Naive B cell (primary cell): ENCODE data around the gene FBXO8. TPM values are rescaled to one million over a fixed set of nuclear protein-coding genes. Genes with fewer than 3 reads are reported as not detected.

Experiments used
- ATAC-seq, 2 donors: fragments of 150-1000 bp; cut with Tn5 transposase; 2 replicates each; pipeline ENCODE4 v1.10.0; 2021; ENCODE audit warnings: low read depth in 2 of 2, mild to moderate bottlenecking in 2 of 2, moderate library complexity in 2 of 2
- DNase-seq: peaks from one replicate; pipeline ENCODE4 v3.0.0; 2022
- H3K27ac Mint-ChIP-seq, 6 donors: one replicate each; pipeline ENCODE4 v1.8.0; 2020 to 2022; ENCODE audit warnings: mild to moderate bottlenecking in 6 of 6, mixed read lengths in 6 of 6, moderate library complexity in 5 of 6, inconsistent platforms in 2 of 6
- H3K27me3 Mint-ChIP-seq, 3 donors: one replicate each; pipeline ENCODE4 v1.8.0; 2021 to 2022; ENCODE audit warnings: mixed read lengths in 3 of 3, mild to moderate bottlenecking in 1 of 3
- H3K36me3 Mint-ChIP-seq, 2 donors: one replicate each; pipeline ENCODE4 v1.8.0; 2020 to 2022; ENCODE audit warnings: mixed read lengths in 2 of 2, inconsistent platforms in 1 of 2, mild to moderate bottlenecking in 1 of 2
- H3K4me1 Mint-ChIP-seq, 3 donors: one replicate each; pipeline ENCODE4 v1.8.0; 2020 to 2022; ENCODE audit warnings: mixed read lengths in 3 of 3, inconsistent platforms in 1 of 3, mild to moderate bottlenecking in 1 of 3, moderate library complexity in 1 of 3
- H3K4me3 Mint-ChIP-seq, 8 donors: one replicate each; pipeline ENCODE4 v1.8.0; 2020 to 2022; ENCODE audit warnings: mild to moderate bottlenecking in 8 of 8, mixed read lengths in 8 of 8, moderate library complexity in 8 of 8, inconsistent platforms in 2 of 8
- H3K9me3 Mint-ChIP-seq, 7 donors: one replicate each; pipeline ENCODE4 v1.8.0; 2020 to 2022; ENCODE audit warnings: mixed read lengths in 7 of 7, mild to moderate bottlenecking in 5 of 7, inconsistent platforms in 2 of 7, moderate library complexity in 1 of 7
- polyA plus RNA-seq, 6 donors: library from polyadenylated mRNA; unstranded; fragments of 300-500 nt; fragmentation: Illumina TruSeq; gene quantifications; one replicate each; pipeline ENCODE4 v1.2.3, GENCODE V29; 2021; ENCODE audit warnings: low read depth in 6 of 6

Gene FBXO8
- polyA plus RNA-seq, 6 donors from 2014 or later = 14.1 to 21.2 (median 17.2) TPM

- ATAC-seq = no peak
- H3K4me3 Mint-ChIP-seq = no peak overlapping the region
- H3K36me3 Mint-ChIP-seq = peaks cover 0 to 3% of the 10 kb centered on the region in 2 donors
- H3K27me3 Mint-ChIP-seq = peaks cover 71 to 87% (median 74%) of the 10 kb centered on the region in 3 donors
- no peak overlapping the region for H3K27ac Mint-ChIP-seq
- H3K9me3 Mint-ChIP-seq = peaks cover 0 to 13% (median 6%) of the 10 kb centered on the region in 7 donors
- H3K4me1 Mint-ChIP-seq = peaks cover 20 to 26% (median 20%) of the 10 kb centered on the region in 3 donors
- no peak for DNase-seq
Observed at GRCh38 chr4:174209341-174209740, 74.1 kb downstream of the FBXO8 start.

DNA sequence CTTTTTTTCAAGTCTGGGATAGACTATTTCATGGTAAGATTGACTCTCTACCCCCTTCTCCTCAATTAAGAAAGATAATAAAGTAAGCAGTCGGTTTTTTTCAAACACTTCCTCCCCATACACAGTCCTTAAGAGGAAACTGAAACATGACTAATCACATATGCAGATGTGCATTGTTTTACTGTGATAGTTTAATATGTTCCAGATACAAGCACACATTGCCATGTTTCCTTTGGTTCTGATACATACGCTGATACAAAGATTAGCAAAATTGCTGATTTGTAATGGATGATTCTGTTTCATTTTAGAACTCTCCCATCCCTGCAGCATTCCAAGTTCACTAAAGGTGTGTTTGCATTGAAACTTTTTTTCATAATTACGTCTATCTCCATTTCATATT, 76.1 kb downstream of the FBXO8 start:
- Mint-ChIP-seq H3K27me3 (peaks cover 54 to 72% (median 59%) of the 10 kb centered on the region in 3 donors), H3K9me3 (no peaks in the 10 kb centered on the region), H3K4me1 (peaks cover 11 to 12% (median 11%) of the 10 kb centered on the region in 3 donors)

DNA sequence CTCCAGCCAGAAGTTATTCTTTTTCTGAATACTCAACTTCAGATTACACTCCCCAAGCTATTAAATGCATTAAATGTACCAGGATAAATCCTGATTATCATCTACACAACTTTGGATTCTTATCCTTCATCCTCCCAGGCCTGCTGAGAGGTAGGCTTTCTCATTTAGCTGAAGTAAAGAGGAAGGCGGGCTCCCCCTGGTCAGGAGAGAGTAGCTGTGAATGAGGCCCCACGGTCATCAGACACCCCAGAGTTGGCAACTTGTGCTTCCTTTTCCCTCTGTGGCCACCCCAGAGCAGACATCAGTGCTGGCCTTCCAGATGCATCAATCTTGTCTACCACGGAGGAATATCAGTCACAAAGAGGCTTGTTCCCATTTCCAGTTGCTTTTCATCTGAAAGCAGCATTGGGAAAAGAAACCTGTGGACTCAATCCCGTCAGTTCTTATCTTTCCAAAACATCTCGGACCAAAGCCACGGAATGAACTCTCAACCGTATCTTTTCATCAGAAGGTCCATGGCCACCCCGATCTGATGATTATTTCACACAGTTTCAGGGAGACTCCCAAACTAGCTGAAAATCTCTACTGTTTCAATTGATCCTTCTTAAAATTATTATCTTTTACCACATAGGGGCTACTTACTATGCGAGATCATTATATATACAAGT, 79.2 kb downstream of the FBXO8 start:
- Mint-ChIP-seq H3K36me3 (no peaks in the 10 kb centered on the region), H3K27me3 (peaks cover 25 to 41% (median 36%) of the 10 kb centered on the region in 3 donors), H3K4me1 (no peaks in the 10 kb centered on the region), H3K9me3 (no peaks in the 10 kb centered on the region), H3K27ac (no peak overlapping the region), H3K4me3 (no peak overlapping the region)
- ATAC-seq = no peak
- DNase-seq = no peak

More for the DNA sequence above, 76.1 kb downstream of the FBXO8 start:
- DNase-seq (no peak), ATAC-seq (no peak)
- Mint-ChIP-seq H3K36me3 (no peaks in the 10 kb centered on the region), H3K4me3 (no peak overlapping the region), H3K27ac (no peak overlapping the region)

DNA sequence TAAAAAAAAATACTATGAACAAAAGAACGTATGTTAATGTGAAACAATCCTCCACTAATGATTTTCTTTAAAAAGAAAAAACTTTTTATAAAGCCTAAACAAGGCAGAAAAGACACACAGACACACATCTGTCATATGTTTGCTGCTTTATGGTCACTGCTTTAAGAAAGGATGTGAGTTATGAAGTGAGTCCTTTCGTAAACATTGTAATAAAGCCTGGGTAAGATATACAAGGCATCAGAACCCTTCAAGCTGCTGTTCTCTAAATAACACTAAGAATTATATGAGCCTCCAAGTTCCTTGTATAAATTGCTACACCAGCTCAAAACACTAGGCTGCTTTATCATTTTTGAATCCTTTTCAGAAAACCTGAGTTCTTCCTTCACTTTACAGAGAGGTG, 81.6 kb downstream of the FBXO8 start:
- no peak overlapping the region for H3K4me3 Mint-ChIP-seq
- no peaks in the 10 kb centered on the region for H3K9me3 Mint-ChIP-seq
- DNase-seq (no peak), ATAC-seq (no peak)
- peaks cover 19 to 32% (median 23%) of the 10 kb centered on the region in 3 donors for H3K27me3 Mint-ChIP-seq
- no peak overlapping the region for H3K27ac Mint-ChIP-seq
- no peaks in the 10 kb centered on the region for H3K4me1 Mint-ChIP-seq
- no peaks in the 10 kb centered on the region for H3K36me3 Mint-ChIP-seq

DNA sequence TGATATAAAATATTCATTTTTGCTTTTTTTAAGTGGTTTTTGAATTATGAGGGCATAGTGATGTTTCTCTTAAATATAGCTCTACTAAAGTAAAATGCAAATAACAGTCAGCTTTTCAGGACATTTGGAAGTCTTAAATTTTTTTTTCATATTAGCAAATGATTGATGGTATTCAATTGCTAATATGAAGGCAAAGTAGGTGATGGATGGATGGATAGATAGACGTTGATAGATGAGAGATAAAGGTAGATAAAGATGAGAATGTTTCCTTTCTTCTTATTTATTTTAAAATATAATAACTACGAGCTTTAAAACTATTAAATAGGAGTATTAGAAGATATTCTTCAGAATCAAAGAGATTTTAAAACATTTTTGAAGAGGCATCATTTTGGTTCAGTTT, 83.7 kb downstream of the FBXO8 start:
- peaks cover 0 to 6% (median 0%) of the 10 kb centered on the region in 7 donors for H3K9me3 Mint-ChIP-seq
- H3K36me3 Mint-ChIP-seq = no peaks in the 10 kb centered on the region
- H3K4me1 Mint-ChIP-seq = no peaks in the 10 kb centered on the region
- DNase-seq (no peak), ATAC-seq (no peak)
- no peak overlapping the region for H3K4me3 Mint-ChIP-seq
- peaks cover 15 to 29% (median 16%) of the 10 kb centered on the region in 3 donors for H3K27me3 Mint-ChIP-seq
- H3K27ac Mint-ChIP-seq = no peak overlapping the region

- Mint-ChIP-seq H3K9me3 (peaks cover 0 to 8% (median 0%) of the 10 kb centered on the region in 7 donors), H3K4me1 (no peaks in the 10 kb centered on the region), H3K36me3 (no peaks in the 10 kb centered on the region), H3K27me3 (peaks cover 15 to 27% (median 15%) of the 10 kb centered on the region in 3 donors), H3K27ac (no peak overlapping the region), H3K4me3 (no peak overlapping the region)
- no peak for DNase-seq
- no peak for ATAC-seq
Observed at GRCh38 chr4:174198828-174199227, 84.6 kb downstream of the FBXO8 start.

- peaks cover 0 to 8% (median 0%) of the 10 kb centered on the region in 7 donors for H3K9me3 Mint-ChIP-seq
- H3K36me3 Mint-ChIP-seq = no peaks in the 10 kb centered on the region
- DNase-seq (no peak), ATAC-seq (no peak)
- no peak overlapping the region for H3K27ac Mint-ChIP-seq
- H3K4me3 Mint-ChIP-seq = no peak overlapping the region
- peaks cover 16 to 27% (median 17%) of the 10 kb centered on the region in 3 donors for H3K27me3 Mint-ChIP-seq
- no peaks in the 10 kb centered on the region for H3K4me1 Mint-ChIP-seq
Observed at GRCh38 chr4:174198396-174198795, 85.1 kb downstream of the FBXO8 start.

GRCh38 chr4:174193438-174194374, 89.8 kb downstream of the FBXO8 start:
- Mint-ChIP-seq H3K4me3 (no peak overlapping the region), H3K4me1 (no peaks in the 10 kb centered on the region), H3K9me3 (peaks cover 0 to 8% (median 0%) of the 10 kb centered on the region in 7 donors), H3K27me3 (peaks cover 24 to 27% (median 27%) of the 10 kb centered on the region in 3 donors), H3K27ac (peak overlapping the region in 1 of 6 donors; percentile 6), H3K36me3 (no peaks in the 10 kb centered on the region)
- DNase-seq (no peak), ATAC-seq (no peak)

DNA sequence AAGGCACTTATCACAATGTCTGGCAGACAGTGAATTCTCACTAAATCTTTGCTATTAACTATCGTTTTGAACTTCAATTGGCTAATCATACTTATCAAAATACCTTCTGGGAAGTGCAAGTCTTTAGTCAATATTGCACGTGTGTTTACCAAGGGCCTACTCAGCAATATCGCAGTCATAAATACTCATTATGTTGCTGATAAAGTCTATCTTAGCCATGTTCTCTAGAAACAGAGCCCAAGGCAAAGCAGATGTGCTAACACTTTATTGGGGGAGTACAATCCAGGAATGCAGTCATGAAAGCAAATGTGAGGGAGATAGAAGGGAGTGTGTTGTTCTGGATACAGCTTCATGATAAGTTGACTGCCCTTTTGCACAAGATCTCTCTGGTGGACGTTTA, 90.5 kb downstream of the FBXO8 start:
- Mint-ChIP-seq H3K36me3 (no peaks in the 10 kb centered on the region), H3K27ac (no peak overlapping the region), H3K27me3 (peaks cover 24 to 28% (median 27%) of the 10 kb centered on the region in 3 donors), H3K4me3 (no peak overlapping the region), H3K4me1 (no peaks in the 10 kb centered on the region), H3K9me3 (peaks cover 0 to 8% (median 0%) of the 10 kb centered on the region in 7 donors)
- ATAC-seq = no peak
- no peak for DNase-seq

- Mint-ChIP-seq H3K4me1 (no peaks in the 10 kb centered on the region), H3K36me3 (no peaks in the 10 kb centered on the region), H3K27ac (no peak overlapping the region), H3K27me3 (peaks cover 29 to 37% (median 33%) of the 10 kb centered on the region in 3 donors), H3K4me3 (no peak overlapping the region), H3K9me3 (peaks cover 0 to 8% (median 0%) of the 10 kb centered on the region in 7 donors)
- no peak for DNase-seq
- no peak for ATAC-seq
Observed at GRCh38 chr4:174190832-174191500, 92.5 kb downstream of the FBXO8 start.

- Mint-ChIP-seq H3K27me3 (peaks cover 29 to 36% (median 35%) of the 10 kb centered on the region in 3 donors), H3K4me3 (no peak overlapping the region), H3K36me3 (no peaks in the 10 kb centered on the region), H3K9me3 (peaks cover 0 to 1% (median 0%) of the 10 kb centered on the region in 7 donors), H3K4me1 (no peaks in the 10 kb centered on the region), H3K27ac (no peak overlapping the region)
- no peak for DNase-seq
- no peak for ATAC-seq
Observed at GRCh38 chr4:174189392-174190015, 94.0 kb downstream of the FBXO8 start.
